ENCODE results near the gene PTTG1IP.

GRCh38 chr21:44901391-44902074 is 28.0 kb upstream of the PTTG1IP start:
- TF ChIP-seq CTCF (IDR thresholded peaks at IDR 0.05; ENCODE audit: low read depth, low read length, poor library complexity, severe bottlenecking) (no peak), EZH2phosphoT487 (IDR thresholded peaks at IDR 0.05; ENCODE audit: borderline replicate concordance, low read length) (no peak)
